HK-2 (cell line): ENCODE results near the gene LRRC8C.
"Not testable (repeated sequence)": the region's sequence is repeated elsewhere in the genome, so short reads cannot be mapped to it uniquely, and the experiment has no call there.

Experiments
- DNase-seq: peaks from one replicate; pipeline ENCODE4 v3.0.0-alpha.2; 2018; ENCODE audit not compliant: unreplicated experiment

LRRC8C gene

GRCh38 chr1:89632657-89633247 is at the start of gene LRRC8C:
TSS of gene LRRC8C (plus strand) at chr1:89633120. CDS start at chr1:89686474, 53,354 bp downstream.
- peak; percentile 71 for DNase-seq

- no peak for DNase-seq
These were observed 48.7 kb upstream of the LRRC8C start for GRCh38 chr1:89584211-89584610.

DNA sequence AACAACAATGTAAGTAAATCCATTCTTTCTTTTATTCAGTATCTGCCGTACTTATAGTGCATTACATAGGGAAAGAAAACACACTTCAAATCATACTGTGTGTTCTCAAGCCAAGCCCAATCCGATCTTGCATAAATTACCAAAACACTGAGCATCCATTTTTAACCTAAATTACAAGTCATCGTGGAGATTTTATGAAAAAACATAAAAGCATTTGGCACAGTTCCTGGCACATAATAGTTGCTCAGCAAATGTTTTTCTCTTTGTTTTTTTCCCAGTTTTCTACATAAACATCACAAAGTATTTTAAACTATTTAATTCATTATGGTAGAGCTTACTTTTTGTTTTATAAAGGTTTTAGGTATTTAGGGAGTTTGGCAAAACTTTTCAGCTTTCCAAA is 48.1 kb upstream of the LRRC8C start:
- DNase-seq, result no peak

DNA sequence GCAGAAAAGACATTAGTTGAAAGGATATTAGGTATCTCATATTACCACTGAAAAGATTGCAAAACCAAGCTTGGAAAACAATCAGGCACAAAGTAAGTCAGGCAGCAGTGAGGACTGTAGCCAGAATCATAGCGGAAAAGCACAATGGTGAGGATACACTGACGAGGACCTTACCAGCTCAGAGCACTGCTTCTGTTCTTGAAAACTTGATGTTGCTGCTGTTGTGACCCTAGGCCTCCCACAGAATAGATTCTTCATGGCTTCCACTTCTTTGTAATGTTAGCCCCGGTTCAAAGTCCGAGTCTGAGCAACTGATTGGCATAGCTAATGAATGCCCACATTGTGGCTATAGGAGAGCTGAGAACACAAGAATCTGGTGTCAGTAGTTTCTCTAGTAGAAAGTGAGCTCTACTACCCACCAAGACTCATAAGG is 45.2 kb upstream of the LRRC8C start:
- DNase-seq, result no peak

GRCh38 chr1:89588480-89588879 is 44.4 kb upstream of the LRRC8C start:
- no peak for DNase-seq

DNA sequence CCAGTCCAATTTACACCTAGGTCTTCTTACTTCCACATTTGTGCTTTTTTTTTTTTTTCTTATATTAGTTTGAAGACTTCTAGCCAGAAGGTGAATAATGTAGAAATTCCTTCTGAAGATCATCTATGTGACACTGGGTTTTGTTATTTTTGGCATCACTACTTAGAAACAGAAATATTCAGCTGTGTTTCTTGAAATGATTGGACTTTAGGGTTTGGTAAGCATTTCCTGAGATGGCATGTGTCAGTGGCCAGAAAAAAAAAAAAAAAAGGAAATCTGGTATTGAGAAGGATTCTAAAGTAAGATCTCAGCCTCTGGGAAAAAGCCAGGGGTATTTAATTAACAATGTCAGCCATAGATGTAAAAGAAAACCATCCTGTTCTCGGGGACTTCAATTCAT is 43.4 kb upstream of the LRRC8C start:
- DNase-seq, result no peak

DNA sequence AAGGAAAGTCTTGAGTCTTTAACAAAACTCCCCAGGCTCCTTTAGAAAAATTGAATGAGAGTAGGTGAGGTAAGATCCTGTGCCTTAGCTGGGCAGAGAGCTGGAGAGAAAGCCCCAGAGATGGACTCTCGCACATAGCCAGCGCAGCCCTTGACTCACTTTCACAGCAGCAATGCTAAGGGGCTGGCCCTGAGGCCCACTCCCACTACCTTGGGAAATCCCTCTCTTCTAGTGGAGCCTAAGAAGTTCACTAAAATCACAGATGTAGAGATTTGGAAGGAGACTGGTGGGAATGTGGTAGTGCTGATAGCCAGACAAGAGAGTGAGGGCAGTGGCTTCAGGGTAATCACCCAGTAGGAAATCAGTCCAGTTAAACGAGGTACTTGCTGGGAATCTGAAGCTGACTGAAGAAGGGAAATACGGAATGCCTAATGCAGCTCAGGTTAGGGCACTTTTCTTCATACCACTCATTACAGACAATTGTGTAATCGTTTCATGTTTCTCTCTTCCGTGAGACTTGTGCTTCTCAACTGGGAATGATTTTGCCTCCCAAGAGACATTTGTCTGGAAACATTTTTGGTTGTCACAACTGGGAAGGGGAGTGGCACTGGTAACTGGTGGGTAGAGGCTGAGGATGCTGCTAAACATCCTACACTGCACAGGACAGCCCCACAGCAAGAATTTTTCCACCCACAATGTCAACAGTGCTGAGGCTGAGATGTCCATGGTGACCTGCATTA is 42.4 kb upstream of the LRRC8C start:
- no peak for DNase-seq

- DNase-seq, result not testable (repeated sequence)
These were observed 40.0 kb upstream of the LRRC8C start for GRCh38 chr1:89592861-89593302.

- DNase-seq, result no peak
These were observed 38.7 kb upstream of the LRRC8C start for GRCh38 chr1:89594096-89594740.

GRCh38 chr1:89596698-89597097 is 36.2 kb upstream of the LRRC8C start:
- no peak for DNase-seq

- no peak for DNase-seq
These were observed 34.2 kb upstream of the LRRC8C start for GRCh38 chr1:89598450-89599331.

DNA sequence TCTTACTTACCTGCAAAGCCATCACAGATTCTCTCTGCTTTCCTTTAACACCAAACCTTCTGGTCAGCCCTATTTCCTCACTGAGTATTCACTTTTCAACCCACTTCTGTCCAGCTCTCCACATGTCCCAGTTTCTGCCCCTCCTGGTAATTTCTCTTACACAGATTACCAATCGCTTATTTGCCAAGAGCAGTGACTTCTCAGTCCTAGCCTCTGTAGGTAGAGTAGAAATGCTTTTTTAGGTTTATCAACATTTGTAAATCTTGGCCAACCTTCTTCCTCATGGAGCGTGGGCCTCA is 33.6 kb upstream of the LRRC8C start:
- no peak for DNase-seq

DNA sequence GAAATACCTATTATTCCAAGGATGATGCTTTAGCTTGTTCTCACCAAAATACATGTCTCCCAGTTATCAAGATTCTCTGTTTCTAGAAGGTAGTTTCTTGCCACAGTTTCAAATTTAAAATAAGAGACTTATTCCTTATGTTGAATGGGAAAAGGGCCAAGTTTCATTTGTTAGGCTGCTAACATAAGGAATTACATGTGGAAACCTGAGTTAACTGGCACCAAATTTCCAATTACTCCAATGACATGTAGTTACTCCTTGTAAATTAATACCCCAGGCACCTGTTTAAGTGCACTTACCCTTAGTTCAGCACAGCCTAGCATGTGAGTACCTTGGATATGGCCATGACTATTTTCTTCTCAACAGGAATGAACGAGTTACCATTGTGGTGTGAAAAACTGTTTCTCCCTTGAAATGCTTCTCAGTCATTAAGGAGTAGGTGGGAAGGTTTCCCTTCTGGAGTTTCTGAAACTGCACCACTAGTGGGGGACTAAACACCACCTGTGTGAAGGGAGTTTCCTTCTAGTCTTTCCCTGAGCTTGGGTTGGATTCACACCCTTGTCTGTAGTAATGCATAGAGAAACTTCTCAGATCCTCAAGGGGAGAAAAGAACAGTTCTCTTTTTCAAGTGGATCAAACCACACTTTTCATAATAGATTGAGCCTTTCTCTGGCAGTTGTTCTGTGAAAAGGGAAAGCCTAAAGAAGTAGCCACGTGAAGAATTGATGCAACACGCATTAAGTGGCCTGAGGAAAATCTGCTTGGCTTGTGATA is 32.3 kb upstream of the LRRC8C start:
- DNase-seq, result no peak

- DNase-seq, result no peak
These were observed 30.0 kb upstream of the LRRC8C start for GRCh38 chr1:89602871-89603404.

DNA sequence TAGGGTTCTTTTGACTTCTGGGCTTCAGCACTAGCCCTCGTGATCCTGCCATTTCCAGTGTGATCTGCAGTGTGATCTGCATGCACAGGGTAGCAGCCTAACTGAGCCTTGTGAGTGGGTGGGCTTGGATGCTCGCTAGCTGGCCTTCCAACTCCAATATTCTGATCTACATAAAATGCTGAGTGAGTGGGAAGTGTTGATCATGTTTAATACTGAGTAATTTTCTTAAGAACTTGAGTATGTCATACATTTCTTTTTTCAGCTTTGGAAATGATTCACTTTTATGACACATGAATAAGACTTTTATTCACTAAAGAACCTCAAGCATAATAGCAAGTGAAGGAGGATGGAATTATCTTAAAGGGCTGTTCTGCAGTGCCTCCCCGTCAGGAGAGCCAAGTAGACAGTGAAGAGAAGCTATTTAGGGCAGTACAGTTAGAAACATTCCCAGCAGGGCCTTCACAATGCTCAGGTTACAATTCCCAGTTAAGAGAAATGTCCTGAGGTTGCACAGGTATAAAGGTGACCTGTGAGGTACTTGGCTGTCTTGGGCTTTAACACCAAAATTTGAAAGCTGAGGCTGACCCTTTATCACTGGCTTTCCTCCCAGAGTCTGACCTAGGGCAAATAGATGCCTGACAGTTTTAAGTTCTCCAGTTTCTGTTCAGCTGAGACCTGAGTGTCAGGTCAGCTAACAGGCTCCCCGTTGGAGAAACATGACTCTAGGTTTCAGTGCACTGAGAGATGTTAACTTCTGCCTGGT is 29.1 kb upstream of the LRRC8C start:
- DNase-seq, result no peak

- DNase-seq, result no peak
These were observed 28.5 kb upstream of the LRRC8C start for GRCh38 chr1:89604414-89604735.

GRCh38 chr1:89605692-89606091 is 27.2 kb upstream of the LRRC8C start:
- peak; percentile 58 for DNase-seq

DNA sequence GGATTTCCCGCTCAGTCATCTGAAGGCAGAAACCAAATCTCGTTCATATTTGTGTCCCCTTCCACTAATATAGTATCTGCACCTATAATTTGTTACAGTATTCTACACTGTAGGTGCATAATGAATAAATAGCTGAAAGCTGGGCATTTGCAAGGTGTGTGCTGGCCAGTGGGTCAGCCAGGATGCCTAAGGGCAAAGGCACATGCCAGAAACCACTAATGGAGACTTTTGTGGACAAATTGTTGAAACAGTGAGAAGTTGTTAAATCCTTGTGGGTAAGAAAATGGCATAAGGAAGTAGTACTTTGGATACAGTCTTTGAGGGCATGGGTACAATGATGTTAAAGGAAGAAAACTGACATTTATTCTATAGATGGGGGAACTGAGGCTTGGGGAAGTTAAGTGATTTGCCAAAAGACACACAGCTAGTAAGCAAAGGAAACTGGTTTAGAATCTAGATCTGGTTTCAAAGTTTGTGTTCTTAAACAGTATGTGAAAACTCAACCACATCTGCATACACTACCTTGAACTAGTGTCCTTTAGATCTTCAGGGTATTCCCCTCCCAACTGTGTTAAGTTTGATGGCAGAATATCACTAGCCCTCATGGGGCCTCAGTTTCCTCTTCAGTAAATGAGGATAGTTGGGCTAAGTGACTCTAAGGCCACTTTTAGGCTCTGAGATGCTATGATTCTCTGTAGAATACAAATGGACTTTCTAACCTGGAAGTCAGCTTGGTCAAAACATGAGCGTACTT is 26.5 kb upstream of the LRRC8C start:
- DNase-seq, result no peak

GRCh38 chr1:89607156-89607555 is 25.8 kb upstream of the LRRC8C start:
- DNase-seq, result no peak
